Measurements from ENCODE around the gene KRTAP10-8. TPM values are rescaled to one million over a fixed set of nuclear protein-coding genes. Genes with fewer than 3 reads are reported as not detected.
"Not testable (repeated sequence)": the region's sequence is repeated elsewhere in the genome, so short reads cannot be mapped to it uniquely, and the experiment has no call there.

Gene KRTAP10-8
- total RNA-seq, 1 experiment from 2014 or later: not detected

DNA sequence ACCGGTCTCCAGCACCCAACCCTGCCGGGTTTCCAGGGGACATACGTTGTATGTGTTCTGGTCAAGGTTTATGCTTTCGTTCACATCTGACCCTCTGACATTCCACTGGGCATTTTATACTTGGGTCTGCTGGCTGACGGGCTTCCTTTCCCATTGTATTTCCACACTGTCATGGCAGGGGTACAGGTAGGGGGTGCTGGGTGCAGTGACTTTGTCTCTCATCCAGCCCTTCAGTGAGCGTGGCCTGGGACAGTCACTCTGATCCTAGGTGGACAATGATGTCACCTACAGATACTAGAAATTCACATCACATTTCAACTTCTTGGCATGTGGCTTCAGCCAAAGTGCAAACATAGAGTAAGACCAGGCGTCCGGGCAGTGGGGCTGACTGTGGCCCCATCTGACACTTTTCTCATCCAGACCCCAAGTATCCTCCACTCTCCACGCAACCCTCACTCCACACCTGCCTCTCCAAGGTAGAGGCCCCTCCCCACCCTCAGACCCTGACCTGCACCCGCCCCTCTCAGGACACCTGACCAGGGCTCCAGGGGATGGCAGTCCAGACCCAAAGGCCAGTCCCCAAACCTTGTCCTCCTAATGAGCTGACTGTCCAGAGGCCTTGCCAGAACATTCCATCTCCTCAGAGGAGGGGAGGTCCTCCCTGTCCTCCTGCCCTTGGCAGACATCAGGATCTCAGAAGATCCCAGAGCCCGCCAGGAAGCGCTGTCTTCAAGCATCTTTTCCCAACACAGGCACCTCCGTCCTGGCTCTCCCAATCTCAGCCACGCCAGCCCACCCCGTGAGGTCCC, 24.5 kb downstream of the KRTAP10-8 start:
- in situ Hi-C loops (cut with HindIII; ENCODE audit: low sequenced_read_pairs): no loop called here
- no peak for DNase-seq (ENCODE audit: low spot score)

DNA sequence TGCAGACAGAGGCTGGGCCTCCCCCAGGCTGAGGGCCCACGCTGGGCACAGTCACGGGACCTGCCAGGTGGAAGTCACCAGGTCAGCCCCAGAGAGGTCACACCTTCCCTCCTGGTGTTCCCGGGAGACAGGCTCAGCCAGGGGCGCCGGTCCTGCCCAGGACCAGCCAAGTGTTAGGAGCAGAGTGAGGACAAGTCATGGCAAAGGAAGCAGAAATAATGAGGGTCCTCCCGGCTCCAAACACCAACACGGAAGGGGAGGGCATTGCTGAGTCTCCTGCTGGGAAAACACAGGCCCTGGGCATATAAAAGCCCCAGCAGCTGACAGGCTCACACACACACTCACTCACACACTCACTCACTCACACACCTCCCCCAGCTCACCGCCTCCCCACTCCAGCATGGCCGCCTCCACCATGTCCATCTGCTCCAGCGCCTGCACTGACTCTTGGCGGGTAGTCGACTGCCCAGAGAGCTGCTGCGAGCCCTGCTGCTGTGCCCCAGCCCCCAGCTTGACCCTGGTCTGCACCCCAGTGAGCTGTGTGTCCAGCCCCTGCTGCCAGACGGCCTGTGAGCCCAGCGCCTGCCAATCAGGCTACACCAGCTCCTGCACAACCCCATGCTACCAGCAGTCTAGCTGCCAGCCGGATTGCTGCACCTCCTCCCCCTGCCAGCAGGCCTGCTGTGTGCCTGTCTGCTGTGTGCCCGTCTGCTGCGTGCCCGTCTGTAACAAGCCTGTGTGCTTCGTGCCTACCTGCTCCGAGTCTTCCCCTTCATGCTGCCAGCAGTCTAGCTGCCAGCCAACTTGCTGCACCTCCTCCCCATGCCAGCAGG, 25.4 kb downstream of the KRTAP10-8 start, which contains the start of gene KRTAP10-10:
KRTAP10-10 (plus strand) TSS at position 339 of the 833 bp plus-strand sequence; CDS start at position 401, 62 bp downstream.
- peak; percentile 75 for DNase-seq (ENCODE audit: low spot score)
- in situ Hi-C loops (cut with HindIII; ENCODE audit: low sequenced_read_pairs): no loop called here

DNA sequence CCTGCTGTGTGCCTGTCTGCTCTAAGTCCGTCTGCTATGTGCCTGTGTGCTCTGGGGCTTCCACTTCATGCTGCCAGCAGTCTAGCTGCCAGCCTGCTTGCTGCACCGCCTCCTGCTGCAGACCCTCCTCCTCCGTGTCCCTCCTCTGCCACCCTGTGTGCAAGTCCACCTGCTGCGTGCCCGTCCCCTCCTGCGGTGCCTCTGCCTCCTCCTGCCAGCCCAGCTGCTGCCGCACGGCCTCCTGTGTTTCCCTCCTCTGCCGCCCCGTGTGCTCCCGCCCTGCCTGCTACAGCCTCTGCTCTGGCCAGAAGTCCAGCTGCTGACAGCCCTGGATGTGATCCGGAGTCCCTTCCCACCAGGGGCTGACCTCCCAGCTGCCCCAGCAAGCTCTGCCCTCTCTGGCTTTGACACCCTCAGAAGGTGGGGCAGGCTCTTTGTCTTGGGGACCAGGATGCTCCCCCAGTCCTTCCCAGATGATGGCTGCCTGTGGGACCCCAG, 26.0 kb downstream of the KRTAP10-8 start:
- DNase-seq (ENCODE audit: low spot score); in situ Hi-C loops (cut with HindIII; ENCODE audit: low sequenced_read_pairs): not testable (repeated sequence)

DNA sequence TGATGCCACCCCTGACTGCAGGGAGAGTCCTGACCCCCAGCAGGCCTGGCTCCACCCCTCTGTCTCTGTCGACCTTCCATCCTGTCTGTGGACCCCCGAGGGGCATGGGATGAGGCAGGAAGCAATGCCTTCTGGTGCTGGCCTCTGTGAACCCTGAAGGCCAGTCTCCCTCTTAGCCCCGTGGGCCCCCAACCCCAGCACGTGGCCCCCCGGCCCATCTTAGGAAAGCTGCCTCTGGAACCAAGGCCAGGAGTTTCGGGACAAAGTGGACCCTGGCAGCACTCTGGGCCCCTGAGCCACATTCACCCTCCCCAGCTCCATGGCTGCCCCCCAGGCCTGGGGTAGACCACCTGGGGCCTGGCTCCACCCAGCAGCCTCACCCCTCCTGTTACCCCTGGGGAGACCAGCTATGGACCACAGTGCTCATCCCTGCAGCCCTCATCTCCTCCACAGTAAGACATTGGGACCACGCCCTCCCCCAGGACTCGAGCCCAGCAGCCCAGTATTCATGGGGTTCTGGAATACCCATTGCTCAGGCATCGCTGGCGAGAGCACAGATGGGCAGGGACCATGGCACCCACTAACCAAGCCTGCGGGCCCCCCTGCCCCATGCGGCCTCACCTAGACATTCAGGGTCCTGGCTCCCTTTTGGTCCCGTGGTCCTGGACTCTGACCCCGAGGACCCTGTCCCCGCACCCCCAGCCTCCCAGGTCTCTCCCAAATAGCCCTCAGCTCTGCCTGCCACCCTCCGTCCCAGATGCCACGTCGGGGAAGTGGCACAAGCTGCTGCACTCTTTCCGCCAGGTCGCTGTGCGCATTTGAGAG, 26.8 kb downstream of the KRTAP10-8 start:
- DNase-seq (ENCODE audit: low spot score); in situ Hi-C loops (cut with HindIII; ENCODE audit: low sequenced_read_pairs): not testable (repeated sequence)

DNA sequence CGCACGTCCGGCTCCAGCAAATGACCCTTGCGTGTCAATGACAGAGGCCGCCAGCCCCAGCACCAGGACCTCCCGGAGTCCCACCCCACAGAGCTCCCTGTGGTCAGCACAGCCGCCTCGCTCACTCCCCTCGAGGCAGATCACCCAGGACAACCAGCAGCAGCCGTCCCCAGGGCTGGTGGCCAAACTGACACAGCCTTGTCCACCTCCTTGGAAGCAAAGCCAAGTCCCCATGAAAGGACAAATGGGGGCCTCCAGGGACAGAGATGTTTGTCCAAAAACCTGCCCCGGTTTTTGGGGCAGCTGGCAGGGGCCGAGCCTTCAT, 27.4 kb downstream of the KRTAP10-8 start:
- DNase-seq (ENCODE audit: low spot score): no peak
- in situ Hi-C loops (cut with HindIII; ENCODE audit: low sequenced_read_pairs): no loop called here

GRCh38 chr21:44640761-44641160, 28.9 kb downstream of the KRTAP10-8 start:
- in situ Hi-C loops (cut with HindIII; ENCODE audit: low sequenced_read_pairs): no loop called here
- no peak for DNase-seq (ENCODE audit: low spot score)

DNA sequence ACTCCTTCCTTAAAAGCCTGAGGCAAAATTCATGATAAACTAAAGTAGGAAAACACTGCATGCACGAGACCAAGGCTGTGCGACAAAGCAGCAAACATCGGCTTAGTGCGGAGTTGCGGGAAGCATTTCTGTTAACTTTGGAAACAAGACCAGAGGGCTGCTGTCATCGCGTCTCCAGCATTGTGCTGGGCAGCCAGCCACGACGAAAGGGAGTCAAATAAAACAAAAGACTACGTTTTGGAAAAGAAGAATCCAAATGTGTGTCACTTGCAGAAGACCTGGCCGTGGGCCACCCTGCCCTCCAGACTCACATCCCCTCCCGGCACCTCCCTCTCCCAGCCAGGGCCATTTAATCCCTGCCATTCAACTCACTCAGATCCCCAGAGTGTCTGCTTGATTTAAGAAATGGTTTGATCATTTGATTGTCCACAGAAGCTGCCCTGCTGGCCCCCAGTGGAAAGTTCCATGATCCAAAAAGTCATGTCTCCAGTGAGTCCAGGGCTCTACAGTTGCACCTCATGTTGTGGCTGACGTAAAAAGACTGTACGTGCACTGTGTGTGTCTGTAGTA, 31.9 kb downstream of the KRTAP10-8 start:
- DNase-seq (ENCODE audit: low spot score): no peak
- in situ Hi-C loops (cut with HindIII; ENCODE audit: low sequenced_read_pairs): no loop called here

- DNase-seq (ENCODE audit: low spot score): no peak
- in situ Hi-C loops (cut with HindIII; ENCODE audit: low sequenced_read_pairs): no loop called here
Measured at GRCh38 chr21:44644878-44645277, 33.0 kb downstream of the KRTAP10-8 start.

DNA sequence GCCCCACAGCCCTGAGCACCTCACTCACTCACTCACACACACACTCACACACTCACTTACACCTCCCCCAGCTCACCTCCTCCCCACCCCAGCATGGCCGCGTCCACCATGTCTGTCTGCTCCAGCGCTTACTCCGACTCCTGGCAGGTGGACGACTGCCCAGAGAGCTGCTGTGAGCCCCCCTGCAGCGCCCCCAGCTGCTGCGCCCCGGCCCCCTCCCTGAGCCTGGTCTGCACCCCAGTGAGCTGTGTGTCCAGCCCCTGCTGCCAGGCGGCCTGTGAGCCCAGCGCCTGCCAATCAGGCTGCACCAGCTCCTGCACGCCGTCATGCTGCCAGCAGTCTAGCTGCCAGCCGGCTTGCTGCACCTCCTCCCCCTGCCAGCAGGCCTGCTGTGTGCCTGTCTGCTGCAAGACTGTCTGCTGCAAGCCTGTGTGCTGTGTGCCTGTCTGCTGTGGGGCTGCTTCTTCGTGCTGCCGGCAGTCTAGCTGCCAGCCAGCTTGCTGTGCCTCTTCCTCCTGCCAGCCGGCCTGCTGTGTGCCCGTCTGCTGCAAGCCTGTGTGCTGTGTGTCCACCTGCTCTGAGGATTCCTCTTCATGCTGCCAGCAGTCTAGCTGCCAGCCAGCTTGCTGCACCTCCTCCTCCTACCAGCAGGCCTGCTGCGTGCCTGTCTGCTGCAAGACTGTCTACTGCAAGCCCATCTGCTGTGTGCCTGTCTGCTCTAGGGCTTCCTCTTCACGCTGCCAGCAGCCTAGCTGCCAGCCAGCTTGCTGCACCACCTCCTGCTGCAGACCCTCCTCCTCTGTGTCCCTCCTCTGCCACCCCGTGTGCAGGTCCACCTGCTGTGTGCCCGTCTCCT, 34.7 kb downstream of the KRTAP10-8 start, which contains the start of gene KRTAP10-11:
KRTAP10-11 (plus strand) TSS at position 49 of the 856 bp plus-strand sequence; CDS start at position 94, 45 bp downstream.
- in situ Hi-C loops (cut with HindIII; ENCODE audit: low sequenced_read_pairs): not testable (repeated sequence)

DNA sequence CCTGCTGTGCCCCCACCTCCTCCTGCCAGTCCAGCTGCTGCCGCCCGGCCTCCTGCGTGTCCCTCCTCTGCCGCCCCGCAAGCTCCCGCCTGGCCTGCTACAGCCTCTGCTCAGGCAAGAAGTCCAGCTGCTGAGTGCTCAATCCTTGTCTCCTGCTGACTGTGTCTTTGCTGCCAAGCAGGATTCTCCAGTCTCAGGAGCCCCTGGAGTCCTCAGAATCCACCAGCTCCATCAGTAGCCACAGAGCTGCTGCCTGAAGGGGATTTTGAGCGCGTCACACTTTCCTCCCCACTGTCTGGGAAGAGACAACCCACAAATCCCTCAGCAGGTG, 35.3 kb downstream of the KRTAP10-8 start:
- no peak for DNase-seq (ENCODE audit: low spot score)
- in situ Hi-C loops (cut with HindIII; ENCODE audit: low sequenced_read_pairs): no loop called here

More for the DNA sequence above, 34.7 kb downstream of the KRTAP10-8 start, which contains the start of gene KRTAP10-11:
- peak; percentile 29 for DNase-seq (ENCODE audit: low spot score)

GRCh38 chr21:44648557-44649311, 36.9 kb downstream of the KRTAP10-8 start:
- DNase-seq (ENCODE audit: low spot score): no peak
- in situ Hi-C loops (cut with HindIII; ENCODE audit: low sequenced_read_pairs): no loop called here

GRCh38 chr21:44649521-44650100, 37.7 kb downstream of the KRTAP10-8 start:
- in situ Hi-C loops (cut with HindIII; ENCODE audit: low sequenced_read_pairs): no loop called here
- DNase-seq (ENCODE audit: low spot score): no peak

- in situ Hi-C loops (cut with HindIII; ENCODE audit: low sequenced_read_pairs): no loop called here
- DNase-seq (ENCODE audit: low spot score): no peak
Measured at GRCh38 chr21:44650265-44650972, 38.5 kb downstream of the KRTAP10-8 start.

GRCh38 chr21:44650973-44651675, 39.2 kb downstream of the KRTAP10-8 start:
- in situ Hi-C loops (cut with HindIII; ENCODE audit: low sequenced_read_pairs): no loop called here

GRCh38 chr21:44653123-44653522, 41.2 kb downstream of the KRTAP10-8 start:
- in situ Hi-C loops (cut with HindIII; ENCODE audit: low sequenced_read_pairs): no loop called here

More at GRCh38 chr21:44650973-44651675, 39.2 kb downstream of the KRTAP10-8 start:
- DNase-seq (ENCODE audit: low spot score): no peak

More at GRCh38 chr21:44653123-44653522, 41.2 kb downstream of the KRTAP10-8 start:
- DNase-seq (ENCODE audit: low spot score): no peak

Measured in G401 (cell line).